GM18858 (cell line): ENCODE results near the gene CCNY.

Experiments
- ATAC-seq: cut with Tn5 transposase; IDR thresholded peaks from one replicate; pipeline ENCODE4 v1.9.1; 2021; ENCODE audit not compliant: unreplicated experiment

Gene CCNY

DNA sequence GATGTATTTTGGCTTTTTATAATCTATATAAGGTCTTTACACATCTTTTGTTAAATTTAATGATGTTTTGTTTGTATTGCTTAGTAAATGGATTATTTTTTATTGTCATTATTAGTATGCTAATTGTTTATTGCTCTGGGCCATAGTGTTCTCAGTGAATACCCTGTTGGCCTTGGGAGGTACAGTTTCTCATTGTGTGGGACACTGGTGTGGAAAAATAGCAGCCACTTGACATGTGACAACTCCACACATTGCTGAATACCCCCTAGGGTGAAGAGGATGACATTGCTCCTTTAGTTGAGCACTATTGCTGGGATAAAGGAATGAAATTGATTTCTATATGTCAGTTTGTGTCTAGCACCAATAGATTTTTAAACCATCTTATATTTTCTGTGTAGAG, 130.9 kb downstream of the CCNY start:
- ATAC-seq, result no peak

DNA sequence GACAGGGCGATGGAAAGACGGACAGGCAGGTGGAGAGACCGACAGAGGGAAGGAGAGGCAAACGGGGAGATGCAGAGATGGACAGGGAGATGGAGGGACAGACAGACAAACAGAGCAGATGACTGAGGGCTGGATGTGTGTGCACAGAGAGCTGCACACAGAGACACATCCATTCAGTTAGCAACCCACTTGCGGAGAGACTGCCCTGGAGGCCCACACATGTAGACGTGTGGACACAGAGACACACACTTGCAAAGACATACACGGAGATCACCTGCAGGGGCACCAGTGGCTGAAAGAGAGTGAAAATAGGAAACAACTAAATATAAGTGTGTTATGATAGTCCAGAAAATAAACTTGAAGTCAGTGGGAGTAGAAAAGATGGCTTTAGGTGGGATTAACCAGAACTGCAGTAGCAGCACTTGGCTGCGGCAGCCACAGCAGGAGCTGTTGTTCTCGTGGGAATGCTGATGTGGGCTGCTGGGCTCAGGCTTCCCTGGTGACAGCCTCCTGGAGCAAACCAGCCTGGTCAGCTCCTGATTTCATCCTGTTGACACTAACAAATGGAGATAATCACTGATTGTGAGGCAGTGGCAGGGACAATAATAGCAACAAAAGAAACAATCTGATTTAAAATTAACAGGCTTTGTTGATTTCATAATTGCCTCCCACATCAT, 134.1 kb downstream of the CCNY start:
- no peak for ATAC-seq

DNA sequence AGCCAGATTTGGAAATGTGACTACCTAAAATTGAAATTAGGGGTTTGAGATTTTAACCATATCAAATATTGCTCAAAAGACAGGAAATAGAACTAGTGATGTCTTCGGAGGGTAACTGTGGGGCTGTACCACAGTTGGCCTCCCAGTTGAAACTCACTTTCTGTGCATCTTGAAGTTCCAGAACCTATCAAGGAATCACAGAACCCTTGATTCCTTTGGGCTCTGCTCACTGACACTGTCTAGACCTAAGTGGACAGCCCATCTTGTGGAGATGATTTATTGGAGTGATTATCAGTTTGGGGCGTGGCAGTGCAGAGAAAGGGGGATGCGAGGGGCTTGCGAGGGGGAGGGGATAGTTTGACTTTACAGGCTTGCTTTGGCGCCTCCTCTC, 134.6 kb downstream of the CCNY start:
- no peak for ATAC-seq

DNA sequence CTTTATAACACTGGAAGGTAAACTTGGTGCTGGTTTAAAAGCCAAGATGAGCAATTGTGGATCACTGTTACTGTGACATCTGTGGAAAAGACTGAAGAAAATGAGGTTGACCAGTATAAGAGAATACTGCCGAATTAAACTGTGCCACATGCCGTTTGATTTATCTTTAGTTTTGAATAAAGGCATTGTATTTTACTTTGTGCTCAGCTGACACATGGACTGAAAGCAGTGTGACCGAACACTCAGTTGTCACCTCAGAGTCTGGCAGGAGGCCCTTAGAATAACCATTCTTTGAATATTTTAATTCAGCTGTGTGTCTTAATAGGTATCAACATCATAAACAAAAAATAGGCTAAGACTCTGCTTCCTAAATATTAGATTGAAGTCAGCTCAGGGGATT, 135.1 kb downstream of the CCNY start:
- ATAC-seq, result no peak

DNA sequence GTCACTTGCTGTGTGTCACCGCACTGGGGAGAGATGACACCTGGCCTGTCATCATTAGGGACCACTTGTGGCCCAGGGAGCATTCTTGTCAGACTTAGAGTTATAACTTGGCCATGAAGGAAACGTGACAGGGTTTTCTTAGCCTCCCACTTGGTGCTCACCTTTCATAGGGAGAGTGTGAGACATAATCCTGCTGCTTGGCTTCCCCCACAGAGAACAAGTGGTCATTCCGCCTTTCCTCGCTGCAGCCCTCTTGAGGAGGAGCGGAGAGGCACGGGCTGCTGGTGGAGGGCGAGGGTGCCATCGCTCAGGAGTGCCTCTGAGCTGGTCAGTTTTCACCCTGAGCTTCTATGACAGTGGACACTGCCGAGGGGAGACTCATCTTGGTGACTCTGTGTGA, 143.8 kb downstream of the CCNY start:
- no peak for ATAC-seq

DNA sequence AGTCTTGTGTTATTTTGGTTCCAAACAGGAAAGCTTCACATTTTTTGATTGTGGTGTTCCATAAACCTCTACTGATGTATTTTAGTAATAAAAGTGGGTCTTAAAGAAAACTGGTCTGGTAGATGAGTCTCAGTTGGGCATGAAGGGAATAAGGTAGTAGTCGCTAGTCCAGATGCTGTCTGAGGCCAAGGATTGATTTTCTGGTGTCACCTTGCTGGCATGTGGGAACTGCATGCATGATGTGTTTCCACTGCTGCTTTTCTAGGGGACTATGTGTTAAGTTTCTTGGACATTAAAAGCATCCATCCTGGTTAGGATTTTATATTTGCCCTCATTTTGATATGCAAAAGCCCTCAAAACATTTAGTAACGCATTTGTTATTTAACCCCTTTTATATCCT, 145.1 kb downstream of the CCNY start:
- no peak for ATAC-seq

DNA sequence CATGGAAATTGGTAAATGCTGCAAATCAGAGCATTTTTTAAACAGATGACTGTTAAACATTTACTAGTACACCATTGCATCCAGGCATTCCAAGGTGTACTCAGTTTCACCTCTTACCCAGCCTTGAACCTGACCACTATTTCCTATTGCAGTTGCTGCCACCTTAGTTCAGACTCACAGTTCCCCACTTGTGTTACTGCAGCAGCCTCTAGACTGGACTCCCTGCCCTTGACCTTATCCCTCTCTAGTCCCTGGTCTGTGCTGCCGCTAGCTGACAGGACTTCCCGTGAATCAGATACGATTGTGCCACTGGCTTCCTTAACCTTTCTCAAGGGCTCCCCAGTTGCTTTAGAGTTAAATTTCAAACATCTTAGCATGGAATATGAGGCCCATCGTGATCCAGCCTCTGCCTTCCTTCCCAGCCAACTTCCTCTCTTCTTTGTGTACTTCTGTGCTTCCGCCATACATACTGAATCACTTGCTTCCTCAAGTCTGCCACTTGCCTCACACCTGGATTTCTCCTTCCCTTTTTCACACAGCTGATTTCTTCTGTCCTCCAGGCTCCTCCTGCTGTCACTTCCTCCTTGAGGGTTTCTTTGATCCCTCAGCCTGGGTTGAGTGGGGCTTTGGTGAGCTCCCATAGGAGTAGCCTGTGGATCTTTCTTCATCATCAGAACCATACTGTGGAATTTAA, 150.1 kb downstream of the CCNY start:
- ATAC-seq, result no peak

DNA sequence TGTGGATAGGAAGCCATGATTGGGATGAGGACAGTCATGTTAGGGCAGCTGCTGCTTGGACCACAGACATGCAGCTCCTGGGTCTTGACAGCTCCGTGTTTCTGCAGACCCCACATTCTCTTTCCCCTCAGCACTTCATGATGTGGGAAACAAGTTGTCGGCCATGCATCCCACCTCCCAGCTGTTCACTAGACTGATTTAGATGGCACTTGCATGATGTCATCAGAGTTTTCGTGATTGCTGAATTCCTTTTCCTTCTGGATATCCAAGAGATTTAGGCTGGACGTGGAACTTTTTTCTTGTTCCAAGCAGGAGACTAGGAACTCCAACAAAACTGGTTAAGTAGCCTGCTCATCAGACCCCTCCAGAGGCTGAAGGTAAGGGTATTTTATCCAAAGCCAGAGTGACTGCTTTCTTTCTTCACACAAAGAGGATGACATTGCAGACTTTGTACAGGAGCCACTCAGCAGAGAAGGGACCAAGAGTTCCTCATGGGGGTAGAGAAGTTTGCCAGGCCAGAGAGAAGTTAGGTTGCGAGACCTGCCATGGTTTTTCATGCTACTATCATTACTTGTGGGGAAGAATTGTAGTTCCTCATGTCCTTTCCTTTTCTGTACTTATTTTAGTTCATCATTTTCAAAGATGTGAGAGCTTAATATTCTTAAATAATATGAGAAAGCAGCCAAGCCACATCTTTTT, 151.2 kb downstream of the CCNY start:
- ATAC-seq, result no peak

DNA sequence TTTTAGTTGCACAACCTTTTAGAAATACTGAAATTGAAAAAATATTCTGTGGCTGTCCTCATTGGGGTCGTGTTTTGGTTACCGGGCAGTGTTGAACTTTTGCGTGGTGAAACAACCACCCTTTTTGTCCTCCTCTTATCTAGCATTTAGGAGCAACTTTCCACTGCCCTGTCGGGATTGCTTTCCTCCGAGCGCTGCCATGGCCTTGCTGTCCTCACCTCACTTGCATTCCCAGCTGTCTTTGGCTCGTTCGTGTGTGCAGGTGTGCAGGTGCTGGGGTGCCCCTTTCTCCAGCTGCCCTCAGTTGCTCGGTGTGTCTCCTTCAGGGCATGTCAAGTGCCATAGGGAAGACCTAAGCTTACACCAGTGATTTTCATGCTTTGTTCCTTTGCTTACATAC, 151.9 kb downstream of the CCNY start:
- no peak for ATAC-seq

DNA sequence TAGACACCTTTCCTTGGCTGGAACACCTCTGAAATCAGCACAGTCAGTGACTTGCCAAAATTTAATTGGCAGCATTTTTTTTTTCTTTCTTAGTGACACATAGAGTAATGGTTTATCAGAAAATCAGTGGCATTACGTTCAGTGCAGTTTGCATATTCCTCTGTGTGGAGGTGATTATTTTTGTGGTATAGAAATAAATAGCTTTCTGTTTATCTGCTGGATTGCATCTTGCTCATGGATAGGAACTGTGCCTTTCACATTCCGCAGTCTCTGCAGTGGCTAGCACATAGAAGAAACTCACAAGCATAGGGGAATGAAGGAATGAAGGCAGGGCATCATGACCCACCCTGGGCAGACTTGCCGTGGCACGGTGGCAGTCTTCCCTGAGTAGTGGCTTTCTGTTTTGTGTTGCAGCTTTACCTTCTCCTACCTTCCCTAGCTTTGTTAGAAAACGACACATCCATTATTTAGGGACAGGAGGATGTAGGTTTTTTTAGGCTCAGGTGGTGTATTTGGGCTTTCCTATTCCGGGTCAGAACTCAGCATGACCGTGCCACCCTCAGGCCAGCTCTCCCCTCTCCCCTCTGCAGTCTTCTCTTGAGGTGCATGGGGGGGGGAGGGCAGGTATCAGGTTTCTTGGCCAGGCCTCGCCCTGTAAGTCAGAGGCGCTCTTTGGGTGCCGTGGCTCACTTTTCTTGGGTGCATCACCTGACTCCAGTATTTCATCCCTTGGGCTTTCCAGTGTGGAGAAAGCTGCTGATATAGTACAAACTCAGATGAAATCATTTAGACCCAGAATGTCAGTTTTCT, 156.3 kb downstream of the CCNY start:
- ATAC-seq, result no peak

DNA sequence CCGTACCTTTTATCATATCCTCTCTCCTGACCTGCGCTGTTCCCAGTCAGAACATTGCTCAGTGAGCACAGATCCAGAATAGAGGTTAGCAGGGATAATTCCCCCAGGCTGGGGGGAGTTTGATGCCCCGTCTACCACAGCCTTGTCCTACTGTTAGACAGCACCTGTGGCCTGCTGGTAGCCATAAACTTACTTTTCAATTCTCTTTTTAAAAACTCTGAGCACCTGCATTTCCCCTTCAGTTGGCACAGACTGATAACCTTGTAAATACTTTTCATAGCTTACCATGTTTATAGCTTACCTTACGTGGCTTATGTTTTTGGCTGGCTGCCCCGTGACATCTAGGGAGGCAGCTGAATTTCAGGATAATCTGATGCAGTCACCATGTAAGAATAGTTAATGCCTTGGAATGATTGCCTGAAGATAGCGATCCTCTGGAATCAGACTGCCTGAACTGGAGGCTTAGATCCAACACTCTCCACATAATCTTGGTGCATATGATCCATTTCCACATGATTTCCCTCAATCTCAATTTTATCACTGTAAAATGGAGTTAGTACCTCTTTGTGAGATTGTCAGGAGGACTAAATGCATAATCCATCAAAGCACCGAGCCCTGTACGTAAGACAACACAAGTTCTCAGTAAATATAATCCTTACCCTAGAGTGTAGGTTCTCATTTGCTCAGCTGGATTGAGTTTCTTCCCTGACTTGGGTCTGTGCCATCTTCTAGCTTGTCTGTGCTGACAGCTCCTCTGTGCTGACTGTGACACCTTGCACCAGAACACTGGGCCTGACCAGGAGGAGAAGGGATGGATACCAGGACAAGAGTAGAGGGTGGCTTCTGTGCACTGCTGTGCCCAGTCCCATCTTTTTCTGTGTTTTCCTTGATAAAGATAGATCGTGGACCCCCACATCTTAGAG, 157.1 kb downstream of the CCNY start:
- no peak for ATAC-seq

DNA sequence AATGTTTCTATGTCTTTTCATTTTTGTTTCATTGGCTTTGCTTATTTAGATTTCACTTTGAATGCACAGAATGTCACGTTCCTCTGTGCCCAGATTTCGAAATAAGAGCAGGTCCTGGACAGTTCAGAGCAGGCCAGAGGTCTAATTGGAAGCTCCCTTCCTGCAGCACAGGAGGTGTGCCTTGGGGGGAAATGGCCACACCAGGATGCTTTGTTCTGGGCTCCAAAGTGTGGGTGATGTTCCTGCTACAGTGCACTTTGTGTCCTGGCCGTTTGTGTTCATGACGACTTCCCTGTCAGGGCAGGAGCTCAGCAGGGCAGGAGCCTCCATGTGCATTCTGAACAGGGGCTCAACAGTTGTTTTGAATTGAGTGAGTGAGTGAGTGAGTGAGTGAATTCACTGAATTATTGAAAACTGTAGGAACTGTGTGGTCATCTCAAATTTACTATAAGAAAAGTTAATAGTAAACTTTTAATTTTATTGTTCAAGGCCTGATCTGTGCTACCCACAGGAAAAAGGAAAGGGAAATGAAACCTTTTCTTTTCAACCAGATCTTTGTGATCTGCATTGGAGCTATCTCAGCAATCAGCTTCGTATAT, 159.3 kb downstream of the CCNY start:
- ATAC-seq, result peak; percentile 47

DNA sequence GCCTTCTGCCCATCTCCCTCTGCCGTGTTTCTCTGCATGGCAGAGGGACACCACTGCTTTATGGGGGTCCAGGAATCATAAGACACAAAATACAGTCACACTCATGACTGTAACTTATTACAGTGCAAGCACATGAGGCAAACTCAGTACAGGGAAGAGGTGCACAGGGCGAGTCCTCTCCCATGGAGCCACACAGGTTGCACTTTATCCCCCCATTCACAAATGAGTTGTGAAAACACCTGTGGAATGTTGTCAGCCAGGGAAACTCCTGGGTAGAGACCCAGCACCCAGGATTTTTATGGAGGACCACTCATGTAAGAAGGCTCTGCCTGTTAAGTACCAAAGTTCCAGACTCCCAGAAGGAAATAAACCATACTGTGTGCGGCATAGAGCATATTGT, 161.6 kb downstream of the CCNY start:
- no peak for ATAC-seq

DNA sequence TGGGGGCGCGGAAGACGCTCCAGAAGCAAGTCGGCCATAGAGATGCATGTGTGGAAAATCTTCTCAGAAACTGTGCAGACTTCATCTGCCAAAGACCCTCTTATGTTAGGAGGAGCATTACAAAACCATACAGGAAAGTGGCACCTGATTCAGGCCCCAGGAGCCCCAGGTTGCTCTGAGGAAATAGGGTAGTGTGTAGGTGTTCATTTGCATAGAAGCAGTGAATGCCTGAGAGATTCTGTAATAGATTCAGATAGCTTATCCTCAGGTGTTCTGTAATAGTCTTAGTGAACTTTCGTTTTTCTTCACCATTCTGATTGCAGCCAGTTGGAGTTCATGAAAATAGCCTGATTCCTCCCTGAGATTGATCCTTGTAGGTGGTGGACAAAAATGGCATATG, 162.4 kb downstream of the CCNY start:
- peak; percentile 88 for ATAC-seq

DNA sequence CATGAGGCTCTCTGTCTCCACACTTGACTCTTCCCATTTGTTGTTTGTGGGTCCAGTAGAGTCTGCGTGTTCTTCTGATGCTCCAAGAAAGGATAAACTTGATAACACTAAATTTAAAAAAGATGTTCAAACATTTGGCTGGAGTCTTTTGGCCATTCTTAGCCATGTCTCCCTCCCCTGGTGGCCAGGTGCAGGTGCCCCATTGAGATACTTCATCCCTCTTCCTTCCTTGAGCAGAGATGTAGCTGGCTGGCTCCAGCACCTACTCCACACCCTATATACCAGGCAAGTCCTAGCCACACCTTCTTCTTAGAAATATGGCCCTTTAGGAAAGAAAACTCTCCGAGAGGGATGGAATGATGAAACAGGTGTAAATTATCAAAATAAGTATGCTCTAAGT, 165.6 kb downstream of the CCNY start:
- no peak for ATAC-seq

DNA sequence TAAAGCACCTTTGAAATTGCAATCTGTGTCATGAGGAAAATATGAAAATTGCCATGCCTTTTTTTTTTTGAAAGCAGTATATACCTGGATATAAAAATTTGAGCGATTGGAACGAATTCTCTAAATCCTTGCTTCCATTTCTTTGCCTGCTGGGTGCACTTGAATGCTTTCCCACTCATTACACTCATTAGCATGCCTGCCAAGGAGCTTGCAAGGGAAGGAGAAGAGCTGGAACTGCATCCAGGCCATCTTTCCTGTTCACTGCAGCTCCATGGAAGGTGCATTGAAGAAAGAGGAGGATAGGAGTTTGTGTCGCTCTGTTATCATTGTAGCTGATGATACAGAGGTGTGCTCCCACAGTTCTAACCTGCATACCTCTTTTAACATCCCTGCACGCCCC, 166.4 kb downstream of the CCNY start:
- no peak for ATAC-seq

DNA sequence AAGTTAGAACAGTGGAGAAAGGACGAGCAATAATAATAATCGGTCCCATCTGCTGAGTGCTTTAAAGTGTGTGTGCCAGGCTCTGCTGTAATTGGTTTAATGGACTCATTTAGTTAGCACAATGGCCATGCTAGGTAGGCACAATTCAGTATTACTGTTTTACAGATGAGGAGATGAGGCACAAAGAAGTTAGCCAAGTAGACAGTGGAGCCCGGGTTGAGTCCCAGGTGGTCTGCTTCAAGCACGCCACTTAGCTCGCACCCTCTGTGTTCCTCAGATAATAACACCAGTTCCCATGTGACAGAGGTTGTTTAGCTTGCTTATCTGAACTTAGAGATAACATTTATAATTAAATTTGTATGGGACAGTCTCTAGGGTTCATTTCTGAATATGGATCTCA, 167.3 kb downstream of the CCNY start:
- ATAC-seq, result no peak

DNA sequence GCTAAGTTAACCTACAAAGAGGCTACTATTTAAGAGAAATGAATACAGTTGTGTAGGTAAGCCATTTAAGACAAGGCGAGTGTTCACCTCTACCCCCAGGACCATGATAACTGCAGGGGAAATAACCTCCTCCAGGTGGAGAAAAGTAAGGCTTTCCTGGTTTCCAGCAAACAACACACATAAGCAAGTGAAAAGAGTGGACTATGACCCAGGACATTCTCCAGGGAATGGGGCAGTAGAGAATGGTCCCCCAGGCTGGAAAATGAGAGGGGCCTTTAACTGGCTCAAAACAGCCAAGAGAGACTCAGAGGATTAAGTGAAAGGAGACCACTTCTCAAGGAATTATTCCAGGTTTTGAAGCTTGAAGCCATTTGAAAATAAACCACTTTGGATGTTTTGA, 167.8 kb downstream of the CCNY start:
- no peak for ATAC-seq

DNA sequence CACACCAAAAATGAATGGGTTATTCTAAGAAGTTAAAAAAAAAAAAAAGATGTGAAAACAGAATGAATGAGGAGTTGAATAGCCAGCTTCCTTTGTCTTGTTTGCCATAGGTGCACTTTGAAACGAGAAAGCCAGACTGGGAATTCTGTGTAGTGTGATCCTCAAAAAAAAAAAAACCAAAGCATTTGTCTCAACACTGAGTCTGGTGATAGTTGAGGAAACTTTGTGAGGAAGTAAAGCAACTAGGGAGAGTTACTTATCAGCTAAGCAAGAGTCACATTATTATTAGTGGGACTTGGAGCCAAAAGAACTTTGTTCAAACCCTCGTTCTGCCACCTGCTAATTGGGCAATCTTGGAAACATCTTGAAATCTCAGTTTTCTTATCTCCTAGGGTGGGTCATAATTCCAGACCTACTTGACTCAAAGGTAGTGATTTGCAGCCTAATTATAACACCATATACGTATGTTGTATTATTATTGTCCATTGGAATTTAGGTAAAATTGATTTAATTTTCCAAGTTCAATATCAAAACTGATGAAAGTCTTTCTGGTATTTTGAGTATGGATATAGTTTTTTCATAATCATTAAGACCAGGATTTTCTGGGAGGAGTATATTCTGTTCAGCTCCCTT, 169.0 kb downstream of the CCNY start:
- ATAC-seq, result no peak

DNA sequence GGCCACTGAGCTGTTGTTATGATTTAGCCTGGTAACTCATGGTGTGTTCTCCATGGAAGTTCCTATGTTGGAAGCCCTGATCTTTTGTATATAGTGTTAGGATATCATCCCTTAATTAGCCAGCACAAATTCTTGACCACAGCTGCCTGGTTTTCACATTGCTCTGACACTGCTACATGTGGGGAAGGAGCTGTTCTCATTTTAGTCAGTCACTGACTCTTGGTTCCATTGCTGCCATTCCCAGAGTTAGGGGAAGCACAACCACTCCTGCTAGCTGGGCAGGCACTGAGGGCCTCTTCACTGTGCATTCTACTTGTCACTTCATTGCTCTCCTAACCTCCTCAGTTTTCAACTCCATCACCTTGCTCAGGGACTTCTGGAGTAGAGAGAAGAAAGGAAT, 170.4 kb downstream of the CCNY start:
- ATAC-seq, result no peak
